SK-N-SH (cell line): ENCODE results near the gene COG2.

Experiments
- EP300 ChIP-seq, 2 experiments: IDR thresholded peaks; 2 replicates each; pipeline versions ENCODE4 v1.4.0 to v1.6.1; 2012; ENCODE audit warnings: borderline replicate concordance in 1 of 2, low read depth in 1 of 2, low read length in 1 of 2
- FOXJ3 ChIP-seq: sonication (generic); formaldehyde crosslinking; IDR thresholded peaks from 2 replicates; pipeline ENCODE4 v1.5.1; 2020; ENCODE audit warnings: mild to moderate bottlenecking, missing genetic modification reagents
- JUND ChIP-seq: IDR thresholded peaks from 2 replicates; pipeline ENCODE4 v1.4.0; 2012
- MXI1 ChIP-seq: IDR thresholded peaks from 2 replicates; pipeline ENCODE4 v1.6.1; 2012; ENCODE audit warnings: mild to moderate bottlenecking, low read depth, low read length, improper control_type of control experiment
- NFIC ChIP-seq: IDR thresholded peaks from 2 replicates; pipeline ENCODE4 v1.4.0; 2012; ENCODE audit warnings: borderline replicate concordance
- POLR2AphosphoS5 ChIP-seq: IDR thresholded peaks from 2 replicates; pipeline ENCODE4 v1.6.1; 2012; ENCODE audit warnings: low read depth, low read length
- TAF1 ChIP-seq: IDR thresholded peaks from 2 replicates; pipeline ENCODE4 v1.6.1; 2012; ENCODE audit warnings: low read depth, mild to moderate bottlenecking, low read length, moderate library complexity, borderline replicate concordance
- YY1 ChIP-seq: IDR thresholded peaks from 2 replicates; pipeline ENCODE4 v1.4.0; 2012; ENCODE audit warnings: low read depth, mild to moderate bottlenecking
- TF ChIP-seq, protein P1 (sequence below): IDR thresholded peaks from 2 replicates; pipeline ENCODE4 v1.4.0; 2012; ENCODE audit warnings: low read depth
- TF ChIP-seq, protein P2 (sequence below): fragments of 200-600 bp; sonication (generic); IDR thresholded peaks from 2 replicates; pipeline ENCODE4 v1.6.1; 2017; ENCODE audit warnings: antibody characterized with exemption, mild to moderate bottlenecking, moderate library complexity
- TF ChIP-seq, protein P3 (sequence below): fragments of 150-350 bp; IDR thresholded peaks from 2 replicates; pipeline ENCODE4 v1.6.1; 2017; ENCODE audit warnings: antibody characterized with exemption, low read length, low read depth, borderline replicate concordance

DNA sequence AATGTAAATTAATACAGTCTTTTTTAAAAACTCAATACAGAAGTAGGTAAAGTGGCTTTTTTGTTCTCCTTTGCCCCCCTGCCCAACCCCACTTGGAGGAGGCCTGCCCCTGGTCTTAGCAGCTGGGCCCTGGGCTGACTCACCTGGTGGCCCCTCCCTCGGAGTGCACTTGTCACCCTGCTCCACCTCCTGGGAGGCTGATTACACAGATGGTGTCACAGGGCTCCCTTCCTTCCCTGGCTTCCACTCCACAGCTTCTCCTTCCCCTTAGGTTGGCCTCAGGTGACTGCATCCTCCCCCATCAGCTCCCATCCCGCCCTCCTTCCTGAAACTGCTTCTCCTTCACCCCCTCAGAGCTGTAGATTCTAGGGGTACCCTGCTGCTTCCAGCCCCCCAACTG, 93.2 kb downstream of the COG2 start:
- no peak for TF ChIP-seq FOXJ3
- no peak for TF ChIP-seq TAF1
- no peak for TF ChIP-seq YY1
- TF ChIP-seq, protein P1, sequence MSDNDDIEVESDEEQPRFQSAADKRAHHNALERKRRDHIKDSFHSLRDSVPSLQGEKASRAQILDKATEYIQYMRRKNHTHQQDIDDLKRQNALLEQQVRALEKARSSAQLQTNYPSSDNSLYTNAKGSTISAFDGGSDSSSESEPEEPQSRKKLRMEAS, result no peak
- TF ChIP-seq, protein P2, sequence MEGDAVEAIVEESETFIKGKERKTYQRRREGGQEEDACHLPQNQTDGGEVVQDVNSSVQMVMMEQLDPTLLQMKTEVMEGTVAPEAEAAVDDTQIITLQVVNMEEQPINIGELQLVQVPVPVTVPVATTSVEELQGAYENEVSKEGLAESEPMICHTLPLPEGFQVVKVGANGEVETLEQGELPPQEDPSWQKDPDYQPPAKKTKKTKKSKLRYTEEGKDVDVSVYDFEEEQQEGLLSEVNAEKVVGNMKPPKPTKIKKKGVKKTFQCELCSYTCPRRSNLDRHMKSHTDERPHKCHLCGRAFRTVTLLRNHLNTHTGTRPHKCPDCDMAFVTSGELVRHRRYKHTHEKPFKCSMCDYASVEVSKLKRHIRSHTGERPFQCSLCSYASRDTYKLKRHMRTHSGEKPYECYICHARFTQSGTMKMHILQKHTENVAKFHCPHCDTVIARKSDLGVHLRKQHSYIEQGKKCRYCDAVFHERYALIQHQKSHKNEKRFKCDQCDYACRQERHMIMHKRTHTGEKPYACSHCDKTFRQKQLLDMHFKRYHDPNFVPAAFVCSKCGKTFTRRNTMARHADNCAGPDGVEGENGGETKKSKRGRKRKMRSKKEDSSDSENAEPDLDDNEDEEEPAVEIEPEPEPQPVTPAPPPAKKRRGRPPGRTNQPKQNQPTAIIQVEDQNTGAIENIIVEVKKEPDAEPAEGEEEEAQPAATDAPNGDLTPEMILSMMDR, result no peak
- no peak for TF ChIP-seq MXI1
- no peak for TF ChIP-seq JUND
- no peak for TF ChIP-seq EP300 (IDR thresholded peaks at IDR 0.05; ENCODE audit: borderline replicate concordance in 1 of 2, low read depth in 1 of 2, low read length in 1 of 2)
- TF ChIP-seq NFIC, result no peak
- TF ChIP-seq, protein P3, sequence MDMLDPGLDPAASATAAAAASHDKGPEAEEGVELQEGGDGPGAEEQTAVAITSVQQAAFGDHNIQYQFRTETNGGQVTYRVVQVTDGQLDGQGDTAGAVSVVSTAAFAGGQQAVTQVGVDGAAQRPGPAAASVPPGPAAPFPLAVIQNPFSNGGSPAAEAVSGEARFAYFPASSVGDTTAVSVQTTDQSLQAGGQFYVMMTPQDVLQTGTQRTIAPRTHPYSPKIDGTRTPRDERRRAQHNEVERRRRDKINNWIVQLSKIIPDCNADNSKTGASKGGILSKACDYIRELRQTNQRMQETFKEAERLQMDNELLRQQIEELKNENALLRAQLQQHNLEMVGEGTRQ, result no peak
- TF ChIP-seq POLR2AphosphoS5, result no peak
